GM12874 (cell line): ENCODE measurements around the gene TNFAIP8L3.

Source experiments
- TF ChIP-seq, protein P1 (sequence below): IDR thresholded peaks from 2 replicates; pipeline ENCODE4 v1.5.1; 2011; ENCODE audit warnings: low read depth, mild to moderate bottlenecking, control low read depth, low read length, moderate library complexity; ENCODE audit not compliant: insufficient read depth

TNFAIP8L3 gene

GRCh38 chr15:51007131-51007666 is 87.5 kb downstream of the TNFAIP8L3 start:
- TF ChIP-seq, protein P1, sequence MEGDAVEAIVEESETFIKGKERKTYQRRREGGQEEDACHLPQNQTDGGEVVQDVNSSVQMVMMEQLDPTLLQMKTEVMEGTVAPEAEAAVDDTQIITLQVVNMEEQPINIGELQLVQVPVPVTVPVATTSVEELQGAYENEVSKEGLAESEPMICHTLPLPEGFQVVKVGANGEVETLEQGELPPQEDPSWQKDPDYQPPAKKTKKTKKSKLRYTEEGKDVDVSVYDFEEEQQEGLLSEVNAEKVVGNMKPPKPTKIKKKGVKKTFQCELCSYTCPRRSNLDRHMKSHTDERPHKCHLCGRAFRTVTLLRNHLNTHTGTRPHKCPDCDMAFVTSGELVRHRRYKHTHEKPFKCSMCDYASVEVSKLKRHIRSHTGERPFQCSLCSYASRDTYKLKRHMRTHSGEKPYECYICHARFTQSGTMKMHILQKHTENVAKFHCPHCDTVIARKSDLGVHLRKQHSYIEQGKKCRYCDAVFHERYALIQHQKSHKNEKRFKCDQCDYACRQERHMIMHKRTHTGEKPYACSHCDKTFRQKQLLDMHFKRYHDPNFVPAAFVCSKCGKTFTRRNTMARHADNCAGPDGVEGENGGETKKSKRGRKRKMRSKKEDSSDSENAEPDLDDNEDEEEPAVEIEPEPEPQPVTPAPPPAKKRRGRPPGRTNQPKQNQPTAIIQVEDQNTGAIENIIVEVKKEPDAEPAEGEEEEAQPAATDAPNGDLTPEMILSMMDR: no peak
